HepG2 (cell line): ENCODE results near the gene ESF1. TPM values are rescaled to one million over a fixed set of nuclear protein-coding genes. Genes with fewer than 3 reads are reported as not detected.
A peak's percentile ranks its signal among the peaks of the same experiment; 100 is the strongest.

ENCODE experiments used
- CC2D1A ChIP-seq: sonication (generic); formaldehyde crosslinking; IDR thresholded peaks from 2 replicates; pipeline ENCODE4 v1.8.1; 2023; ENCODE audit warnings: mild to moderate bottlenecking, missing genetic modification reagents
- ELF1 ChIP-seq: sonication (generic); formaldehyde crosslinking; IDR thresholded peaks from 2 replicates; pipeline ENCODE4 v1.4.0; 2020; ENCODE audit warnings: missing genetic modification reagents
- HIVEP1 ChIP-seq: sonication (generic); formaldehyde crosslinking; IDR thresholded peaks from 2 replicates; pipeline ENCODE4 v1.4.0; 2020; ENCODE audit warnings: mild to moderate bottlenecking, missing genetic modification reagents
- HNRNPL ChIP-seq: fragments of 200-400 bp; formaldehyde crosslinking; IDR thresholded peaks from 2 replicates; pipeline ENCODE4 v1.6.1; 2017; ENCODE audit warnings: mild to moderate bottlenecking, low read depth, low read length
- MAFK ChIP-seq, 2 experiments: IDR thresholded peaks in 1 of 2; conservative IDR thresholded peaks in 1 of 2; 2 replicates each; pipeline ENCODE4 v1.6.1; 2011; ENCODE audit warnings: improper control_type of control experiment in 2 of 2, low read length in 2 of 2
- MATR3 ChIP-seq: sonication (generic); formaldehyde crosslinking; IDR thresholded peaks from 2 replicates; pipeline ENCODE4 v1.4.0; 2020; ENCODE audit warnings: missing genetic modification reagents
- NFIB ChIP-seq: sonication (generic); formaldehyde crosslinking; IDR thresholded peaks from 2 replicates; pipeline ENCODE4 v1.9.0; 2021; ENCODE audit warnings: missing genetic modification reagents, mild to moderate bottlenecking, borderline replicate concordance
- PAX8 ChIP-seq: sonication (generic); formaldehyde crosslinking; IDR thresholded peaks from 2 replicates; pipeline ENCODE4 v1.8.0; 2022; ENCODE audit warnings: mild to moderate bottlenecking, missing genetic modification reagents, borderline replicate concordance
- SP2 ChIP-seq: sonication (generic); formaldehyde crosslinking; IDR thresholded peaks from 2 replicates; pipeline ENCODE4 v1.5.1; 2020; ENCODE audit warnings: mild to moderate bottlenecking, missing genetic modification reagents
- SRF ChIP-seq: IDR thresholded peaks from 2 replicates; pipeline ENCODE4 v1.6.1; 2011; ENCODE audit warnings: mild to moderate bottlenecking, low read depth, low read length, moderate library complexity
- ZFY ChIP-seq: sonication (generic); formaldehyde crosslinking; IDR thresholded peaks from 2 replicates; pipeline ENCODE4 v1.4.0; 2020; ENCODE audit warnings: missing genetic modification reagents
- ZNF567 ChIP-seq: sonication (generic); formaldehyde crosslinking; IDR thresholded peaks from 2 replicates; pipeline ENCODE4 v1.8.1; 2023; ENCODE audit warnings: mild to moderate bottlenecking, missing genetic modification reagents, borderline replicate concordance
- ZNF644 ChIP-seq: IDR thresholded peaks from 2 replicates; pipeline ENCODE4 v1.6.1; 2016; ENCODE audit warnings: low read depth
- ZNF83 ChIP-seq: sonication (generic); formaldehyde crosslinking; IDR thresholded peaks from 2 replicates; pipeline ENCODE4 v1.4.0; 2020; ENCODE audit warnings: missing genetic modification reagents, mild to moderate bottlenecking, borderline replicate concordance
- ZNF841 ChIP-seq: sonication (generic); formaldehyde crosslinking; IDR thresholded peaks from 2 replicates; pipeline ENCODE4 v1.8.1; 2023; ENCODE audit warnings: missing genetic modification reagents, borderline replicate concordance
- polyA plus RNA-seq, 8 experiments: library from polyadenylated mRNA; depleted of rRNA in 3 of 8; stranded (reverse) in 7 of 8; unstranded in 1 of 8; fragments of >200 nt; fragmentation: Illumina TruSeq in 4 of 8; extraction: Trizol in 4 of 8; gene quantifications; 2 replicates each; pipeline versions ENCODE4 v1.2.1 to v1.2.3, GENCODE V29; 2011 to 2016; ENCODE audit warnings: low read depth in 4 of 8, missing spikeins in 1 of 8, mixed read lengths in 1 of 8; ENCODE audit not compliant: insufficient read depth in 1 of 8
- total RNA-seq, 5 experiments: library from RNA; depleted of rRNA; stranded (reverse); fragments of >200 nt; fragmentation: Illumina TruSeq; extraction: Trizol; gene quantifications; 2 replicates each; pipeline ENCODE4 v1.2.3, GENCODE V29; 2016; ENCODE audit warnings: low read depth in 1 of 5
- TF ChIP-seq, protein P1 (sequence below): sonication (generic); formaldehyde crosslinking; IDR thresholded peaks from 2 replicates; pipeline ENCODE4 v1.4.0; 2020; ENCODE audit warnings: missing genetic modification reagents, borderline replicate concordance
- TF ChIP-seq, protein P2 (sequence below): sonication (generic); formaldehyde crosslinking; IDR thresholded peaks from 2 replicates; pipeline ENCODE4 v1.4.0; 2020; ENCODE audit warnings: mild to moderate bottlenecking, low read depth, missing genetic modification reagents
- TF ChIP-seq, protein P3 (sequence below): sonication (generic); formaldehyde crosslinking; conservative IDR thresholded peaks from 2 replicates; pipeline ENCODE4 v1.4.0; 2020; ENCODE audit warnings: mild to moderate bottlenecking, missing genetic modification reagents, moderate library complexity
- TF ChIP-seq, protein P4 (sequence below): sonication (generic); formaldehyde crosslinking; IDR thresholded peaks from 2 replicates; pipeline ENCODE4 v1.5.1; 2020; ENCODE audit warnings: mild to moderate bottlenecking, moderate library complexity, missing genetic modification reagents
- TF ChIP-seq, protein P5 (sequence below): sonication (generic); formaldehyde crosslinking; IDR thresholded peaks from 2 replicates; pipeline ENCODE4 v1.4.0; 2020; ENCODE audit warnings: missing genetic modification reagents

The ESF1 gene
- total and polyA plus RNA-seq, 2 of the 13 experiments (the other 11 are each of a cell fraction or from before 2014, with no cell fraction given), result 7.3 to 66.9 TPM

DNA sequence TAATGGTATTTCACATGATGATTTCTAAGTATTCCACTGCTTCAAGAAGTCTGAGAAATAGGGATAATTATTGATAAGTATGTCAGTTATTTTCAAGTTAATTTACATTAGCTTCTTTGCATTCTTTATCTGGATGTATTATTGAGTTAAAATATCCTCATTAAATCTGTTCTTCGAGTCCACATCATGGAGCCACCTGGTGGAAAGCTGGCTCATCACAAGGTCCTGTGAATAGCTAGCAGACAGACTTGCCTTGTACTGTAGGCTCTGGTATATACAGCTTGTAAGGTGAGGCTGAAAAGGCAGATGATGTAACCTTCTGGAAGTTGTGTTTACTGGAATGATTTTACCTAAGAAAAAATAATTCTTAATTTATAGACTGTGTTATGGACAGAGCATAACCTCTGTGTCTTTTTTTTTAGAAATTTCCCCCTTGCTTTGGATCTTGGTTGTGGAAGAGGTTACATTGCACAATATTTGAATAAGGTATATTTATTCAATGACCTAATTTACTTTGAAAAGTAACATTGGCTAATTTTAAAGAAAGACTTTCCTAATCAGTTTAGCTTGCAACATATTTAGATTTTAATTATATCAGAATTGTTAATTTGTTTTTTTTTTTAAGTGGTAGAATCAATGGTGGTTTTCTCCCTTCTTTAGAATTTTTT, 3.6 kb upstream of the ESF1 start (continued):
- TF ChIP-seq, protein P1, sequence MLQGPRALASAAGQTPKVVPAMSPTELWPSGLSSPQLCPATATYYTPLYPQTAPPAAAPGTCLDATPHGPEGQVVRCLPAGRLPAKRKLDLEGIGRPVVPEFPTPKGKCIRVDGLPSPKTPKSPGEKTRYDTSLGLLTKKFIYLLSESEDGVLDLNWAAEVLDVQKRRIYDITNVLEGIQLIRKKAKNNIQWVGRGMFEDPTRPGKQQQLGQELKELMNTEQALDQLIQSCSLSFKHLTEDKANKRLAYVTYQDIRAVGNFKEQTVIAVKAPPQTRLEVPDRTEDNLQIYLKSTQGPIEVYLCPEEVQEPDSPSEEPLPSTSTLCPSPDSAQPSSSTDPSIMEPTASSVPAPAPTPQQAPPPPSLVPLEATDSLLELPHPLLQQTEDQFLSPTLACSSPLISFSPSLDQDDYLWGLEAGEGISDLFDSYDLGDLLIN, result no peak
- TF ChIP-seq NFIB (CRISPR knock-in tag) (no peak), ZFY (CRISPR knock-in tag) (no peak), HNRNPL (no peak), CC2D1A (CRISPR knock-in tag) (no peak), ZNF567 (CRISPR knock-in tag) (no peak), ZNF644 (CRISPR knock-in tag) (peak; percentile 85), ZNF83 (CRISPR knock-in tag) (no peak), ELF1 (CRISPR knock-in tag) (no peak), SRF (no peak), ZNF841 (CRISPR knock-in tag) (no peak), MATR3 (CRISPR knock-in tag) (no peak), PAX8 (no peak), SP2 (CRISPR knock-in tag) (no peak), HIVEP1 (CRISPR knock-in tag) (no peak), MAFK (conservative IDR thresholded peaks at IDR 0.05 in 1 of 2, IDR thresholded peaks at IDR 0.05 in 1 of 2; ENCODE audit: low read length in 2 of 2) (0 out of 4 replicates have a peak, but pooled peaks of 1 of the 2 experiments have one; percentile 4)
- TF ChIP-seq, protein P2, sequence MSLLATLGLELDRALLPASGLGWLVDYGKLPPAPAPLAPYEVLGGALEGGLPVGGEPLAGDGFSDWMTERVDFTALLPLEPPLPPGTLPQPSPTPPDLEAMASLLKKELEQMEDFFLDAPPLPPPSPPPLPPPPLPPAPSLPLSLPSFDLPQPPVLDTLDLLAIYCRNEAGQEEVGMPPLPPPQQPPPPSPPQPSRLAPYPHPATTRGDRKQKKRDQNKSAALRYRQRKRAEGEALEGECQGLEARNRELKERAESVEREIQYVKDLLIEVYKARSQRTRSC (CRISPR knock-in tag), result no peak
- TF ChIP-seq, protein P3, sequence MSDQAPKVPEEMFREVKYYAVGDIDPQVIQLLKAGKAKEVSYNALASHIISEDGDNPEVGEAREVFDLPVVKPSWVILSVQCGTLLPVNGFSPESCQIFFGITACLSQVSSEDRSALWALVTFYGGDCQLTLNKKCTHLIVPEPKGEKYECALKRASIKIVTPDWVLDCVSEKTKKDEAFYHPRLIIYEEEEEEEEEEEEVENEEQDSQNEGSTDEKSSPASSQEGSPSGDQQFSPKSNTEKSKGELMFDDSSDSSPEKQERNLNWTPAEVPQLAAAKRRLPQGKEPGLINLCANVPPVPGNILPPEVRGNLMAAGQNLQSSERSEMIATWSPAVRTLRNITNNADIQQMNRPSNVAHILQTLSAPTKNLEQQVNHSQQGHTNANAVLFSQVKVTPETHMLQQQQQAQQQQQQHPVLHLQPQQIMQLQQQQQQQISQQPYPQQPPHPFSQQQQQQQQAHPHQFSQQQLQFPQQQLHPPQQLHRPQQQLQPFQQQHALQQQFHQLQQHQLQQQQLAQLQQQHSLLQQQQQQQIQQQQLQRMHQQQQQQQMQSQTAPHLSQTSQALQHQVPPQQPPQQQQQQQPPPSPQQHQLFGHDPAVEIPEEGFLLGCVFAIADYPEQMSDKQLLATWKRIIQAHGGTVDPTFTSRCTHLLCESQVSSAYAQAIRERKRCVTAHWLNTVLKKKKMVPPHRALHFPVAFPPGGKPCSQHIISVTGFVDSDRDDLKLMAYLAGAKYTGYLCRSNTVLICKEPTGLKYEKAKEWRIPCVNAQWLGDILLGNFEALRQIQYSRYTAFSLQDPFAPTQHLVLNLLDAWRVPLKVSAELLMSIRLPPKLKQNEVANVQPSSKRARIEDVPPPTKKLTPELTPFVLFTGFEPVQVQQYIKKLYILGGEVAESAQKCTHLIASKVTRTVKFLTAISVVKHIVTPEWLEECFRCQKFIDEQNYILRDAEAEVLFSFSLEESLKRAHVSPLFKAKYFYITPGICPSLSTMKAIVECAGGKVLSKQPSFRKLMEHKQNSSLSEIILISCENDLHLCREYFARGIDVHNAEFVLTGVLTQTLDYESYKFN (CRISPR knock-in tag), result no peak
- TF ChIP-seq, protein P4, sequence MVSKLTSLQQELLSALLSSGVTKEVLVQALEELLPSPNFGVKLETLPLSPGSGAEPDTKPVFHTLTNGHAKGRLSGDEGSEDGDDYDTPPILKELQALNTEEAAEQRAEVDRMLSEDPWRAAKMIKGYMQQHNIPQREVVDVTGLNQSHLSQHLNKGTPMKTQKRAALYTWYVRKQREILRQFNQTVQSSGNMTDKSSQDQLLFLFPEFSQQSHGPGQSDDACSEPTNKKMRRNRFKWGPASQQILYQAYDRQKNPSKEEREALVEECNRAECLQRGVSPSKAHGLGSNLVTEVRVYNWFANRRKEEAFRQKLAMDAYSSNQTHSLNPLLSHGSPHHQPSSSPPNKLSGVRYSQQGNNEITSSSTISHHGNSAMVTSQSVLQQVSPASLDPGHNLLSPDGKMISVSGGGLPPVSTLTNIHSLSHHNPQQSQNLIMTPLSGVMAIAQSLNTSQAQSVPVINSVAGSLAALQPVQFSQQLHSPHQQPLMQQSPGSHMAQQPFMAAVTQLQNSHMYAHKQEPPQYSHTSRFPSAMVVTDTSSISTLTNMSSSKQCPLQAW (CRISPR knock-in tag), result no peak
- TF ChIP-seq, protein P5, sequence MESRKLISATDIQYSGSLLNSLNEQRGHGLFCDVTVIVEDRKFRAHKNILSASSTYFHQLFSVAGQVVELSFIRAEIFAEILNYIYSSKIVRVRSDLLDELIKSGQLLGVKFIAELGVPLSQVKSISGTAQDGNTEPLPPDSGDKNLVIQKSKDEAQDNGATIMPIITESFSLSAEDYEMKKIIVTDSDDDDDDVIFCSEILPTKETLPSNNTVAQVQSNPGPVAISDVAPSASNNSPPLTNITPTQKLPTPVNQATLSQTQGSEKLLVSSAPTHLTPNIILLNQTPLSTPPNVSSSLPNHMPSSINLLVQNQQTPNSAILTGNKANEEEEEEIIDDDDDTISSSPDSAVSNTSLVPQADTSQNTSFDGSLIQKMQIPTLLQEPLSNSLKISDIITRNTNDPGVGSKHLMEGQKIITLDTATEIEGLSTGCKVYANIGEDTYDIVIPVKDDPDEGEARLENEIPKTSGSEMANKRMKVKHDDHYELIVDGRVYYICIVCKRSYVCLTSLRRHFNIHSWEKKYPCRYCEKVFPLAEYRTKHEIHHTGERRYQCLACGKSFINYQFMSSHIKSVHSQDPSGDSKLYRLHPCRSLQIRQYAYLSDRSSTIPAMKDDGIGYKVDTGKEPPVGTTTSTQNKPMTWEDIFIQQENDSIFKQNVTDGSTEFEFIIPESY, result no peak
